RPMI8226 (cell line): ENCODE measurements around the gene SOX6.

Experiments used
- DNase-seq: peaks from one replicate; pipeline ENCODE4 v3.0.0-alpha.2; 2015

SOX6 gene

GRCh38 chr11:16136792-16137390, 219.5 kb downstream of the SOX6 start:
- no peak for DNase-seq

GRCh38 chr11:16133867-16134266, 222.5 kb downstream of the SOX6 start:
- DNase-seq = no peak

GRCh38 chr11:16127732-16128131, 228.6 kb downstream of the SOX6 start:
- DNase-seq = no peak

- no peak for DNase-seq
Observed at GRCh38 chr11:16126362-16126761, 230.0 kb downstream of the SOX6 start.

GRCh38 chr11:16125796-16126195, 230.6 kb downstream of the SOX6 start:
- no peak for DNase-seq

- DNase-seq = no peak
Observed at GRCh38 chr11:16124390-16124789, 232.0 kb downstream of the SOX6 start.

GRCh38 chr11:16121853-16122252, 234.5 kb downstream of the SOX6 start:
- no peak for DNase-seq

GRCh38 chr11:16120008-16120407, 236.3 kb downstream of the SOX6 start:
- no peak for DNase-seq

- no peak for DNase-seq
Observed at GRCh38 chr11:16117989-16118756, 238.2 kb downstream of the SOX6 start.

- DNase-seq = no peak
Observed at GRCh38 chr11:16114978-16115871, 241.1 kb downstream of the SOX6 start.

- DNase-seq = no peak
Observed at GRCh38 chr11:16114431-16114830, 241.9 kb downstream of the SOX6 start.

- DNase-seq = no peak
Observed at GRCh38 chr11:16111690-16112089, 244.7 kb downstream of the SOX6 start.

- DNase-seq = no peak
Observed at GRCh38 chr11:16110886-16111285, 245.5 kb downstream of the SOX6 start.

- DNase-seq = no peak
Observed at GRCh38 chr11:16099343-16099900, 256.9 kb downstream of the SOX6 start.

GRCh38 chr11:16098526-16099205, 257.7 kb downstream of the SOX6 start:
- DNase-seq = no peak

- DNase-seq = no peak
Observed at GRCh38 chr11:16097543-16097942, 258.8 kb downstream of the SOX6 start.

GRCh38 chr11:16096336-16096735, 260.0 kb downstream of the SOX6 start:
- DNase-seq = no peak

- DNase-seq = no peak
Observed at GRCh38 chr11:16095756-16096155, 260.6 kb downstream of the SOX6 start.

- DNase-seq = no peak
Observed at GRCh38 chr11:16093889-16094653, 262.3 kb downstream of the SOX6 start.

GRCh38 chr11:16091862-16092261, 264.5 kb downstream of the SOX6 start:
- no peak for DNase-seq

GRCh38 chr11:16089481-16089880, 266.9 kb downstream of the SOX6 start:
- DNase-seq = no peak

- no peak for DNase-seq
Observed at GRCh38 chr11:16088774-16089173, 267.6 kb downstream of the SOX6 start.
